ENCODE results near the gene NDUFS1. TPM values are rescaled to one million over a fixed set of nuclear protein-coding genes. Genes with fewer than 3 reads are reported as not detected.

Gene NDUFS1
- total and polyA plus RNA-seq, 2 of the 8 experiments (the other 6 are each of a cell fraction or from before 2014, with no cell fraction given), result 42.1 to 97.0 TPM

- H2AK5ac ChIP-seq (ENCODE audit: low read depth, low read length), result no peak overlapping the region
- no peaks in the 10 kb centered on the region; the same call in 1 of the 2 replicates for H3K79me1 ChIP-seq (ENCODE audit: low read depth, low read length)
- 91% methylated on average over 3 of the region's 3 CpGs; no CpG with 5 or more reads in 1 of the 2 experiments for WGBS, 2 experiments (ENCODE audit: extremely low coverage in 1 of 2, insufficient coverage in 1 of 2, insufficient read length in 1 of 2, insufficient replicate concordance in 2 of 2, low coverage in 1 of 2, low lambda C conversion rate in 2 of 2, missing lambda C conversion rate in 1 of 2)
- H3K14ac ChIP-seq (ENCODE audit: insufficient read length), result no peak overlapping the region
- no peak overlapping the region for H2BK5ac ChIP-seq (ENCODE audit: low read depth, low read length)
- H2AFZ ChIP-seq (ENCODE audit: low read length), result no peak overlapping the region
- H3K4me1 ChIP-seq (replicated peaks in 1 of 4; ENCODE audit: control insufficient read depth in 3 of 4, insufficient read depth in 4 of 4, low read length in 3 of 4), result no peaks in the 10 kb centered on the region
- FAIRE-seq (no peak), DNase-seq (ENCODE audit: low read depth in 1 of 2, low spot score in 2 of 2) (no peak)
- ChIA-PET POLR2A (ENCODE audit: partially characterized antibody) (interaction anchor here (0.7 kb wide), 1 partner anchor 10 kb away, joined by 4 read pairs; no protein-coding TSS in a partner anchor), CTCF (ENCODE audit: partially characterized antibody) (interaction anchor here (0.6 to 2.9 kb wide), 16 partner anchors 8 to 220 kb away, joined by 3 to 11 read pairs (median 4); no protein-coding TSS in a partner anchor)
- H3K4me2 ChIP-seq (ENCODE audit: insufficient read depth in 1 of 2, low read depth in 2 of 2, low read length in 2 of 2), result no peak overlapping the region
- H4K5ac ChIP-seq (ENCODE audit: insufficient read length, low read depth, low read length), result no peak overlapping the region
- no peak overlapping the region for H2BK15ac ChIP-seq (ENCODE audit: low read length)
- H4K20me1 ChIP-seq (replicated peaks in 1 of 2; ENCODE audit: control insufficient read depth in 1 of 2, insufficient read depth in 2 of 2, low read length in 2 of 2), result peaks cover 0 to 2% of the 10 kb centered on the region in 2 experiments
- H4K91ac ChIP-seq (replicated peaks; ENCODE audit: insufficient read length, low read length), result no peak overlapping the region
- H3K4ac ChIP-seq (replicated peaks; ENCODE audit: insufficient read length, low read depth, low read length), result no peak overlapping the region
- no peak overlapping the region for H3K18ac ChIP-seq (ENCODE audit: extremely low read depth, low read length)
- H2BK12ac ChIP-seq (ENCODE audit: low read depth, low read length), result no peak overlapping the region
- no peak overlapping the region for H3K9ac ChIP-seq (replicated peaks in 1 of 4; ENCODE audit: extremely low read depth in 1 of 4, low read depth in 3 of 4, low read length in 3 of 4)
- H3K9me3 ChIP-seq (ENCODE audit: insufficient read depth in 2 of 2, low read depth in 1 of 2, low read length in 1 of 2), result no peaks in the 10 kb centered on the region
- H3K27ac ChIP-seq (ENCODE audit: low read depth, low read length), result no peak overlapping the region
- H3K56ac ChIP-seq (replicated peaks; ENCODE audit: insufficient read length, low read depth, low read length), result no peak overlapping the region
- H3K36me3 ChIP-seq (ENCODE audit: control insufficient read depth in 2 of 4, insufficient read depth in 4 of 4, low read length in 3 of 4), result peaks cover 0 to 26% (median 8%) of the 10 kb centered on the region in 4 experiments; a peak in 6 of 8 replicates
- no peak overlapping the region for H3K23ac ChIP-seq (ENCODE audit: insufficient read length)
- no peak overlapping the region for H3K4me3 ChIP-seq (ENCODE audit: extremely low read depth in 1 of 4, insufficient read depth in 2 of 4, low read depth in 3 of 4, low read length in 4 of 4)
- H2BK120ac ChIP-seq (replicated peaks; ENCODE audit: low read depth, low read length), result no peak overlapping the region
- H4K8ac ChIP-seq (ENCODE audit: extremely low read depth, insufficient read depth, low read length), result no peak overlapping the region
- peaks cover 6% of the 10 kb centered on the region for H3K23me2 ChIP-seq (ENCODE audit: low read depth, low read length)
- peaks cover 9 to 67% of the 10 kb centered on the region in 2 experiments for H3K79me2 ChIP-seq (ENCODE audit: control insufficient read depth in 1 of 2, insufficient read depth in 2 of 2, low read length in 2 of 2)
- H3K27me3 ChIP-seq (replicated peaks in 1 of 4; ENCODE audit: control insufficient read depth in 3 of 4, extremely low read depth in 1 of 4, insufficient read depth in 3 of 4, low read length in 3 of 4), result no peaks in the 10 kb centered on the region
- no peak overlapping the region for H2BK20ac ChIP-seq (ENCODE audit: low read length)
- TF ChIP-seq CREB1 (IDR thresholded peaks at IDR 0.05) (no peak), JUND (IDR thresholded peaks at IDR 0.05; ENCODE audit: low read length) (no peak), TCF12 (IDR thresholded peaks at IDR 0.05; ENCODE audit: low read depth, low read length) (no peak)
Measured at GRCh38 chr2:206154197-206154596, 5.0 kb downstream of the NDUFS1 start.

All from H1 (cell line).